ENCODE results near the gene LDHB. TPM values are rescaled to one million over a fixed set of nuclear protein-coding genes. Genes with fewer than 3 reads are reported as not detected.

LDHB gene
- total and polyA plus RNA-seq, 7 donors: 217 to 424 (median 377) TPM

- Histone ChIP-seq H3K36me3 (no peaks in the 10 kb centered on the region), H3K4me1 (no peaks in the 10 kb centered on the region), H3K9me3 (no peaks in the 10 kb centered on the region), H3K4me3 (no peak overlapping the region), H3K27ac (no peak overlapping the region), H3K27me3 (no peaks in the 10 kb centered on the region)
- intact Hi-C loops (cut with DNase I): no loop called here
- 88 to 94% methylated on average over 2 of the region's 2 CpGs for WGBS, 2 donors
- TF ChIP-seq, protein P1, sequence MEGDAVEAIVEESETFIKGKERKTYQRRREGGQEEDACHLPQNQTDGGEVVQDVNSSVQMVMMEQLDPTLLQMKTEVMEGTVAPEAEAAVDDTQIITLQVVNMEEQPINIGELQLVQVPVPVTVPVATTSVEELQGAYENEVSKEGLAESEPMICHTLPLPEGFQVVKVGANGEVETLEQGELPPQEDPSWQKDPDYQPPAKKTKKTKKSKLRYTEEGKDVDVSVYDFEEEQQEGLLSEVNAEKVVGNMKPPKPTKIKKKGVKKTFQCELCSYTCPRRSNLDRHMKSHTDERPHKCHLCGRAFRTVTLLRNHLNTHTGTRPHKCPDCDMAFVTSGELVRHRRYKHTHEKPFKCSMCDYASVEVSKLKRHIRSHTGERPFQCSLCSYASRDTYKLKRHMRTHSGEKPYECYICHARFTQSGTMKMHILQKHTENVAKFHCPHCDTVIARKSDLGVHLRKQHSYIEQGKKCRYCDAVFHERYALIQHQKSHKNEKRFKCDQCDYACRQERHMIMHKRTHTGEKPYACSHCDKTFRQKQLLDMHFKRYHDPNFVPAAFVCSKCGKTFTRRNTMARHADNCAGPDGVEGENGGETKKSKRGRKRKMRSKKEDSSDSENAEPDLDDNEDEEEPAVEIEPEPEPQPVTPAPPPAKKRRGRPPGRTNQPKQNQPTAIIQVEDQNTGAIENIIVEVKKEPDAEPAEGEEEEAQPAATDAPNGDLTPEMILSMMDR (IDR thresholded peaks at IDR 0.05): no peak
- TF ChIP-seq EP300 (IDR thresholded peaks at IDR 0.05) (no peak), POLR2A (IDR thresholded peaks at IDR 0.05) (no peak), POLR2AphosphoS5 (IDR thresholded peaks at IDR 0.05) (no peak)
- DNase-seq: no peak
Measured at GRCh38 chr12:21614506-21614905, 43.1 kb downstream of the LDHB start.

DNA sequence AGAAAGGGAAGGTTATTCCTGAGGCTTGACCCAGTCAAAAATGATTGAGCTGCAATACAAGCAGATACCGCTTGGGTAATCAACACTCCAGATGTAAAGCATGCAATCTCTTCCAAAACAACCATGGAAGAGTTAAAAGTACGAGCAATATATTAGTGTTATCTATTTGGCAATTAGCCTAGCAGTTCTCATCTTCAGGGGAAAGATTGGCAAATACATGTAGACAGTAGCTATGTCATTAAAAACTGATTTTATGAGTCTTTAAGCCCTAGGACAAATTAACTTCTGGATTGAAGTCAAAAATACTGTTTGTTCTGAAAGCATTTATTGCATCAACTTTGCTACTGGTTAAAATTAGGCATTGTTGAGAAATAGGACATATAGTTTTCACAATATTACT, 43.7 kb downstream of the LDHB start:
- intact Hi-C loops (cut with DNase I): no loop called here
- DNase-seq: no peak
- H3K27ac ChIP-seq: no peak overlapping the region
- WGBS, 2 donors: 45 to 68% methylated on average over 2 of the region's 2 CpGs
- H3K4me1 ChIP-seq: no peaks in the 10 kb centered on the region
- no peaks in the 10 kb centered on the region for H3K9me3 ChIP-seq
- H3K27me3 ChIP-seq: no peaks in the 10 kb centered on the region
- TF ChIP-seq EP300 (IDR thresholded peaks at IDR 0.05) (no peak), POLR2AphosphoS5 (IDR thresholded peaks at IDR 0.05) (no peak), POLR2A (IDR thresholded peaks at IDR 0.05) (no peak)
- TF ChIP-seq, protein P1 (IDR thresholded peaks at IDR 0.05): no peak
- no peak overlapping the region for H3K4me3 ChIP-seq
- H3K36me3 ChIP-seq: no peaks in the 10 kb centered on the region

GRCh38 chr12:21608196-21608595, 49.4 kb downstream of the LDHB start:
- TF ChIP-seq, protein P1 (IDR thresholded peaks at IDR 0.05): no peak
- TF ChIP-seq POLR2AphosphoS5 (IDR thresholded peaks at IDR 0.05) (no peak), POLR2A (IDR thresholded peaks at IDR 0.05) (no peak), EP300 (IDR thresholded peaks at IDR 0.05) (no peak)
- H3K36me3 ChIP-seq: no peaks in the 10 kb centered on the region
- intact Hi-C loops (cut with DNase I): no loop called here

GRCh38 chr12:21607701-21608100, 49.9 kb downstream of the LDHB start:
- H3K4me1 ChIP-seq: no peaks in the 10 kb centered on the region
- no peak overlapping the region for H3K4me3 ChIP-seq
- 60 to 80% methylated on average over 2 of the region's 2 CpGs for WGBS, 2 donors
- no peak for TF ChIP-seq POLR2A (IDR thresholded peaks at IDR 0.05)
- no peak for TF ChIP-seq POLR2AphosphoS5 (IDR thresholded peaks at IDR 0.05)
- TF ChIP-seq EP300 (IDR thresholded peaks at IDR 0.05): no peak
- TF ChIP-seq, protein P1 (IDR thresholded peaks at IDR 0.05): no peak
- intact Hi-C loops (cut with DNase I): loop anchor here (2.0 kb wide), 1 partner anchor 75 kb away; no protein-coding TSS in a partner anchor
- no peaks in the 10 kb centered on the region for H3K36me3 ChIP-seq
- no peaks in the 10 kb centered on the region for H3K9me3 ChIP-seq
- H3K27ac ChIP-seq: no peak overlapping the region
- no peaks in the 10 kb centered on the region for H3K27me3 ChIP-seq
- no peak for DNase-seq

More at GRCh38 chr12:21608196-21608595, 49.4 kb downstream of the LDHB start:
- Histone ChIP-seq H3K27me3 (no peaks in the 10 kb centered on the region), H3K27ac (no peak overlapping the region), H3K4me3 (no peak overlapping the region), H3K9me3 (no peaks in the 10 kb centered on the region), H3K4me1 (no peaks in the 10 kb centered on the region)
- DNase-seq: no peak

- no peak overlapping the region for H3K27ac ChIP-seq
- no peaks in the 10 kb centered on the region for H3K9me3 ChIP-seq
- H3K27me3 ChIP-seq: no peaks in the 10 kb centered on the region
- H3K36me3 ChIP-seq: no peaks in the 10 kb centered on the region
- DNase-seq: no peak
- intact Hi-C loops (cut with DNase I): loop anchor here (2.0 kb wide), 1 partner anchor 77 kb away; no protein-coding TSS in a partner anchor
- no peak overlapping the region for H3K4me3 ChIP-seq
- TF ChIP-seq, protein P1 (IDR thresholded peaks at IDR 0.05): no peak
- TF ChIP-seq POLR2A (IDR thresholded peaks at IDR 0.05): no peak
- no peak for TF ChIP-seq EP300 (IDR thresholded peaks at IDR 0.05)
- no peak for TF ChIP-seq POLR2AphosphoS5 (IDR thresholded peaks at IDR 0.05)
- no peaks in the 10 kb centered on the region for H3K4me1 ChIP-seq
- WGBS, 2 donors: 72 to 76% methylated on average over 1 of the region's 1 CpG
Measured at GRCh38 chr12:21606175-21606574, 51.5 kb downstream of the LDHB start.

Data from sigmoid colon (tissue), 7 donors.